HG02610 (cell line): ENCODE results near the gene KIAA1755.

Experiments
- ATAC-seq: cut with Tn5 transposase; IDR thresholded peaks from one replicate; pipeline ENCODE4 v1.9.1; 2021; ENCODE audit warnings: mild to moderate bottlenecking, moderate library complexity; ENCODE audit not compliant: unreplicated experiment

Gene KIAA1755

DNA sequence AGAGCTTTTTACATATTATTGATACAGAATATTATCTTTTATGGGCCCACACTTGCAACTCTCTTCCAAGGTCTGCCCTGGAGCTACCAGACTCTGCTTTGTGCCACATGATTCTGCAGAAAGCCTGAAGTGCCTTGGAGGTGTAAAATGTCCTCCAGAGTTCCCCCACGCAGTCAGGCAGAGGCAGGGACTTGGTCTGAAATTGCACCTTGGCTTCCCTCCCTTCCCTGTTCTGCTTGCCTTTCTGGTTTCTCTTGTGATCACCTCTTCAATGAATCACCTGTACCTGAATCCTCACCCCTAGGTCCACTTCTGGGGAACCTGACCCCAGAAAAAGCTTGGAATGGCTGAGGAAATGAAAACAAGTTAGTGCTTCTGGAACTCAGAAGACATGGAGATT, 52.4 kb downstream of the KIAA1755 start:
- no peak for ATAC-seq

DNA sequence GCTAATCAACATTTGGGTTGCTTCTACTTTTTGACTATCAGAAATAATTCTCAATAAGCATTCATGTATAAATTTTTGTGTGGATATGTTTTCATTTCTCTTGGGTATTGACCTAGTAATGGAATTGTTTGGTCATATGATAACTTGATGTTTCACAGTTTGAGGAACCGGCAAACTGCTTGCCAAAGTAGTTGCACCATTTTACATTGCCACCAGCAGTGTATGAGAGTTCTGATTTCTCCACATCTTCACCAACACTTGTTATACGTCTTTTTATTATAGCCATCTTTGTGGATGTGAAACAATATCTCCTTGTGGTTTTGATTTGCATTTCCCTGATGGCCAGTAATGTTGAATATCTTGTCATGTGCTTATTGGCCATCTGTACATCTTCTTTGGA, 52.9 kb downstream of the KIAA1755 start:
- no peak for ATAC-seq

DNA sequence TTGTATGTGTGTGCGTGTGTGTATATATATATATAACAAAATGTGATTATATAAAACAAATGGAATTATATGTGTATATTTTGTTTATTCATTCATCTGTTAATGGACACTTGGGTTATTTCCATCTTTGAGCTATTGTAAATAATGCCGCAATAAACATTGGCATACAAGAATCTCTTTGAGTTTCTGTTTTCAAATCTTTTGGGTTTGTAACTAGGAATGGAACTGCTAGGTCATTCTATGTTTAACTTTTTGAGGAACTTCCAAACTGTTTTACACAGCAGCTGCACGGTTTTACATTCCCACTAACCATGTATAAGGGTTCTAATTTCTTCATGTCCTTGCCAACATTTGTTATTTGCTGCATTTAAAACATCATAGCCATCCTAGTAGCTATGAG, 55.5 kb downstream of the KIAA1755 start:
- ATAC-seq = no peak

DNA sequence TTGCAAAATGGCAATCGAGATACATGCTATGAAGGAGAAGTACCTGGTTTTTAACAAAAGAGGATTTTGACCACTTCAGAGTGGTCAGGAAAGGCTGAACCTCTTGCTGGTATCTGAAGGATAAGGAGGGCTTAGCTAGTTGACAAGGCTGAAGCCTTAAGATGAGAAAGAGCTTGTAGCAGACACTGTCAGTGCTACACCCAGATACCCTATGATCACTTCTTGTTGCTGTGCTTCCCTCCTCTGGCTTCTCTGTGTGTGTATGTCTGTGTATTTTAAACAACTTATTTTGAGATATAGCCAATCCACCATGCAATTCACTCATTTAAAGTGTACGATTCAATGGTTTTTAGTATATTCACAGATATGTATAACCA, 56.6 kb downstream of the KIAA1755 start:
- no peak for ATAC-seq

DNA sequence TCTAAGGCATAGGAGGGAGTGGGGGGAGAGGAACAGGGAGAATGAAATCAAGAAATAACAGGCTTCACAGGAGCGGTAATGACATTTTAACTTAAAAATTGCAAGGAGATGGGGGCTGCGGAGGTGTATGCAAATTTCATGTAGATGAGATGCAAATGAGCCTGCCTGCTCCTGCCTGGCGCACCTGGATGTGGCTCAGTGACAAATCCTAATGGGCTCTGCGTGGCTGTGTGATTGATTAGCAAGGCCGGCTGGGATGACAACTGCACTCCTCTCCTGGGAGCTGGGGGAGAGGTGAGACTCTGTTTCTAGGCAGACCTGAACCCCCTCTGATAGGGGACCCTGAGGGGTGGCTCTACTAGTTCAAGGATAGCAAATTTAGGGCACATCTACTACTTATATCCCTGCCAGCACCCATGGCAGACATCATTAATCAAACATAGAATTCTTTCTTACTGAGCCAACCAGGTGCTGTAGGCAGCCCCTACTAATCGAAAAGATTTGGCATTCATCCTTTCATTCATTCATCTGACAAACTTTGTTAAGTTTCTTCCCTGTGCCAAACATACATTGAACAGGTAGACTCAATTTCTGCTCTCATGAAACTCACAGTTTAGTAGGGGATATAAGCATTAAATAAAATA, 57.1 kb downstream of the KIAA1755 start:
- no peak for ATAC-seq

DNA sequence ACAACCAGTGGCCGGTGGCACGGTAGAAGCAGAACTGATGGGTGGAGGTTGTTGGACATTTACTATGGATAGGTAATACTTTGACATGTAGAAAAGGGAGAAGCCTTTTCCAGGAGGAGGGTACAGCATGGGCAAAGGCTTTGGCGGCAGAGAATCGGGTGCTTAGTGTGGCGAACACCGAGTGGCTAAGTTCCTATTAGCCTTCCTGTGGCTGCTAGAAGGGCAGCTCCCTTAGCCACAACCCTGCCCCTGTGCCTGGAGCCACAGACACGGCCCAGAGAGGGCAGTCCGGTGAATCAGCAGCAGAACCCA, 57.6 kb downstream of the KIAA1755 start:
- no peak for ATAC-seq

DNA sequence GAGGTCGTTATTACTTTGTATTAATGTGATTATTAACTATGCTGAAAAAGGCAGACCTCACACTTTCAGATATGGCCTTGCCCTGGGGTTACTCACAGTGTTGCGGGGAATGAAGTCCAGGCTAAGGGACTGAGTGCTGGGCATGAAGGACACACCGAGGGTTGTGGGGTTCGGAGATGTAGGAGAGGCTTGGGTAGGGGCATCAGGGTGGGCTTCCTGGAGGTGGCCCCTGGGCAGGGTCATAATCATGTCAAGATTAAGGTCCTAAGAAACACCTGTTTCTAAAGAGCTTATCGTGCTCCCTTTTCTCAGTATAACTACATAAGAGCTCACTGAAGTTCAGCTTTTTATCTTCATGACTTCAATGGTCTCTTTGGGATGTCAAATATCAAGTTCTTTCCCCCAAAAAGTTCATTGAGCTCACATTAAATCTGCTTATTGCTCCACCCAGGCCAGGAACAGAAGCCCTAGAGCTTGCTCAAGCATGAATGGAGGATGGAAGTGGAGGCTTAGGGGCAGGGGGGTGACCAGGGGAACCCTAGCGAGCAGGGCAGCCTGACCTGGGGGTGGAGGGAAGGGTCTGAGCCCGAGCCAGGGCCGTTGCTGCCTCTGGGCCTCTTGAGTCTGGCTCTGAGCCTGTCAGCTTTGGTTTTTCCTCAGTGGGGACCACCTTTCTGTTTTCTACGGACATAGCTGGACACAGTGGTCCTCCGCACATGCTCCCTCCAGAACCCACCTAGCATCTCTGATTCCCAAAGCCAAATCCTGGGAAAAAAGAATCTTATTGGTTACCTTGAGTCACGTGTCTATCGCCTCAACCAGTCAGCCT, 58.2 kb downstream of the KIAA1755 start:
- ATAC-seq = no peak

DNA sequence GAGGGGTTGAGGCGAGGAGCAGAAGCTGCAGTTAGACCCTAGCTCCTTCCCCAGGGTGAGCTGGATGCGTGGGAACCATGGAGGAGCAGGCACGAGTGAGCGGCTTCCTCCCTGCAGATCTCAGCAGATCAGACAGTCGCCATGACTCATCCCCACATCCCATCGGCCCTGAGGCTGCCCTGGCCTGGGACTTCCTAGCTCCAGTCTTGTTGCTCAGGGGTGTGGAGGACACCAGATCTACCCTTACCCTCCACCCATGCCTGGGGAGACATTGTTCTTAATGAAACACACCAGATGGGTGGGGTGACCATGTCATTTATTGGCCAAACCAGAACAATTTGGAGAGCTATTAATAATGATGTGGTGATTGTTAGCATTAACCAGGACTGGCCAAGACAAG, 59.2 kb downstream of the KIAA1755 start:
- no peak for ATAC-seq

DNA sequence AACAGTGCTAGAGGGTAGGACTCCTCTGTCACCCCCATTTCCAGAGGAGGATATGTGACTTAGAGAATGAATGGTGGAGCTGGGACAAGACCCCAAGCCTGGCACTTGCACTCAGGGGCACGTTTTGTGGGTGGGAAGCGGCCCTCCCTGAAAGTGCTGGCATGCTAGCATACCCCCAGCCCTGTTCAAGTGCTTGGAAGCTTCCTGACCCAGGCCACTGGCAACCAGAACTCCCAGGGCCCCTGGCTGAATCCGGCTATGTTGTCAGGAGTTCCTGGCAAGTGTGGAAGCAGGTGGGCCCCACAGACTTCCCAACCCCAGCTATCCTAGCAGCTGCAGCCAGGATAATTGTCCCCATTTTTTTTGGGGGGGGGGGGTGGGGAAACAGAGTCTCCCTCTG, 59.9 kb downstream of the KIAA1755 start:
- no peak for ATAC-seq

DNA sequence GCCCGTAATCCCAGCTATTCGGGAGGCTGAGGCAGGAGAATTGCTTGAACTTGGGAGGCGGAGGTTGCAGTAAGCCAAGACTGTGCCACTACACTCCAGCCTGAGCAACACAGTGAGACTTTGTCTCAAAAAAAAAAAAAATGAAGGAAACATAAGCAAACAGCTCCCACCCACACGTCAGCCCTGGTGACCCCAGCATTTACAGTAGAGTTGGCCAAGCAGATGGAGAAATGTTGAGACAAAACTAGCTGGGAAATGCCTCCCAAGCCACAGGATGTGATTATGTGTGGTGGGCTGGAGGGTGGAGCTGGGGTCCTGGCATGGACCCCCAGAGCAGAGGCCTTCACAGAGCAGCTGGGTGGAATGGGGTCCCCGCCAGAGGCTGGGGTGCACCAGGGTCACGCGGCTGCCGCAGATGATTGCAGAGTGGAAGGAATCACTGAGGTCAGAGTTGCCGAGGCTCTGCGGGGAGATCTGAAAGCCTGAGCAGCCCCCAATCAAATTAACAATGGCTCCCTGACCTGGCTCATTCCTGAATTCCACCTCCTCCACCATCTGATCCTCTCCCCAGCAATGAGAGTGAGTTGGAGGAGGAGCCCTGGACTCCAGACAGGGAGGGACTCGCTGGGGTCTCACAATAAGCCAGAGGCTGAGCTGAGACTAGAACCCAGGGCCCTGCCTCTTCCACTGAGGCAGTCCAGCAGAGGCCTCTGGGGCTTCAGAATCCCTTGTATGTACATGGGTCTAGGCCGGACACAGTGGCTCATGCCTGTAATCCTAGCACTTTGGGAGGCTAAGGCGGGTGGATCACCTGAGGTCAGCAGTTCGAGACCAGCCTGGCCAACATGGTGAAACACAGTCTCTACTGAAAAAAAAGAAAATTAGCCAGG, 60.8 kb downstream of the KIAA1755 start:
- no peak for ATAC-seq

DNA sequence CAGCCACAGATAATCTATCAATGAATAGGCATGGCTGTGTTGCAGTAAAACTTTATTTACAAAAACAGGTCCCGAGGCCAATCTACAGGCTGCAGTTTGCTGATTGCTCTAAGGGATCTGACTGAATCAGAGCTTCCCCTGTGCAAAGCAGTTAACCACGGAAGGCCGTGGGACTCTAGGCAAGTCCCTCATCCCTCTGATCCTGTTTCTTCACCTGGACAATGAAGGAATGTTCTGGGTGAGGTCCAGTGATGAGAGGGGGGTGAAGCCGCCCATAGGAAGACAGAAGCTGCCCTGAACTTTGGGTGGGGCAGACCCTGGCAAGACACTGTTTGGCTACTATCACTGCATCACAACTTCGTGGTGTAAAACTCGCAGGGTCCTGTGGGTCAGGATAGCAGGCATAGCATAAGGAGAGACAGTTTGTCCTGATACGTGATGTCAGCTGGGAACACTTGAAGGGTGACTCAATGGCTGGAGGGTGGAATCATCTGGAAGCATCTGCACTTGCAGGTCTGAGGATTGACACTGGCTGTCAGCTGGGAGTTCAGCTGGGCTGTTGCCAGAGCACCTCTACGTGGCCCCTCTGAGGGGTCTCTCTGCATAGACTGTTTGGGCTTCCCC, 62.2 kb downstream of the KIAA1755 start:
- ATAC-seq = no peak

DNA sequence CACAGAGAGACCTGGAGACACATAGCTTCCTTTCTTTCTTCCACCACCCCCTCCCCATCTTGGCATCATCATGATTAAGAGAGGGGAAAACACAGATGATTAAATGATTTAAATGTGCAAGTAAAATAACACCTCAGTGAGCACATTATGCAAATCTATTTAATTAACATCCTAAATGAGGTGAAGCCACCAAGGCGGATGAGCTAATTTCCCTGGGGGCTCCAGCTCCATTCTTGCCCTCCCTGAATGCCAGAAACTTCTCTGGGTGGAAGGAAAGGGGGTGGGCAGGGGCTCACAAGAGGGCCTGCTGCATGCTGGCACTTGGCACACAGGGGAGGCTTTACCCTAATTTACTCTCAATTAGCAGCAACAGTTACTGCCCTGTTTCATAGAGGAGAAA, 62.9 kb downstream of the KIAA1755 start:
- no peak for ATAC-seq

DNA sequence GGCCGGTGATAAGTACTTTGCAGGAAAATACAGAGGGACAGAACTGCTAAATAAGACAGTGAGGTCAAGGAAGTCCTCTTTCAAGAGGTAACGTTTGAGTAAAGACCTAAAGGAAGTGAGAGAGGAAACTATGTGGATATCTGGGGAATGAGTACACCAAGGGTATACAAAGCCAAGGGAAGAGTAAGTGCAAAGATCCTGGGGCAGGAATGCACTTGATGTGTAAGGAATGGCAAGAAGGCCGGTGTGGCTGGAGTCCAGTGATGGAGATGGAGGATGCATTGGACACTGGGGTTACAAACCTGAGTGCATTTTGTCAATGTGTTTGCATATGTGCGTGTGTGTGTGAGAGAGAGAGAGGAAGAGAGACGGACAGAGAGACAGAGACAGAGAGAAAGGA, 63.3 kb downstream of the KIAA1755 start:
- no peak for ATAC-seq

DNA sequence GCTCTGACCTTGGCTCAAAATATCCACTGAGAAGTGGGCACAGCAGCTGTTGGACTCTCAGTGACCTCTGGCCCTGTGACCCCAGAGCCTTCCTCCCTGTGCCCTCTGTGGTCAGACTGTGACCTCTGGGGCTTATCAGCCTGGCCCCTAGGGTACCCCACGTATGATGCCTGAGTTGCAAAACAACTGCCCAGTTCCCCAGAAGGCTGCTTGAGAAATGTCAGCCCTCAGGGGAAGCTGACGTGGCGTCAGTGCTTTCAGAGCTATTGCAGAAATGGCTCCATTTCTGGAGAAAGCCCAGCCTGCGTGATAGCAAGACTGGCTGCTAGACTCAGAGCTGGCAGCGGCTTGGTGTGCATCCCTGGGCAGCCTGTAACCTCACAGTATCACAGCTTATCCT, 63.9 kb downstream of the KIAA1755 start:
- ATAC-seq = no peak

DNA sequence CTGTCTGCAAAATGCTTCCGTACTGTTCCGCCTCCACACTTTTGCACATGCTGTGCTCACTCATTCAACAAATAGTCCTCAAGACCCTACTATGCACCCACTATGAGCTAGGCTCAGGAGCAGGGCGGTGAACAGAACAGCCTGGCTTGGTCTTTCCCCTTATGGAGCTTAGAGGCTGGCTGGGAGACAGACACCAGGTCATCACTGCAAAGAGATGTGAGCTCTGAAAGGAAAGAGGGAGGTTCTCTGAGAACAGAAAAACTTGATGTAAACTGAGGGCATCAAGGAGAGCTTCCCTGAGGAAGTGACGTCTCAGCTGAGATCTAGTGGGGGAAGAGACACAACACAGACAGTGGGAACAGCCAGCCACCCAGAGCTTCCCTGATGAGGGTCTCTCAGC, 64.5 kb downstream of the KIAA1755 start:
- no peak for ATAC-seq

DNA sequence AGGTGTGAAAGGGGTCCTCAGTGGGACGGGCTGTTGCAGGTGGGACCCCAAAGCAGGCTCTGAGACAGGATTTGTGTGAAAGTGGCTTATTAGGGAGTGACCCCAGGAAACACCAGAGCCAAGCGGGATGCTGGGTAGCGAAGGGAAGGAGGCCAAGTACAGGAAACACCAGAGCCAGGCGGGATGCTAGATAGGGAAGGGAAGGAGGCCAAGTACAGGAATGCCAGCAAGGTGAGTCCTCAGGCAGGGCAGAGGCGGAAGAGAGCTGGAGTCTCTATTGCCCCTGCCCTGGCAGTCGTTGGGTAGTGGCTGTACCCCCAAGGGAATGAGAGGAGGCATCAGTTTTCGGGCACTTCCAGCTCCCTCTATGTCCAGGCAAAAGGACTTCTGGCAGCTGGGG, 65.0 kb downstream of the KIAA1755 start:
- no peak for ATAC-seq

DNA sequence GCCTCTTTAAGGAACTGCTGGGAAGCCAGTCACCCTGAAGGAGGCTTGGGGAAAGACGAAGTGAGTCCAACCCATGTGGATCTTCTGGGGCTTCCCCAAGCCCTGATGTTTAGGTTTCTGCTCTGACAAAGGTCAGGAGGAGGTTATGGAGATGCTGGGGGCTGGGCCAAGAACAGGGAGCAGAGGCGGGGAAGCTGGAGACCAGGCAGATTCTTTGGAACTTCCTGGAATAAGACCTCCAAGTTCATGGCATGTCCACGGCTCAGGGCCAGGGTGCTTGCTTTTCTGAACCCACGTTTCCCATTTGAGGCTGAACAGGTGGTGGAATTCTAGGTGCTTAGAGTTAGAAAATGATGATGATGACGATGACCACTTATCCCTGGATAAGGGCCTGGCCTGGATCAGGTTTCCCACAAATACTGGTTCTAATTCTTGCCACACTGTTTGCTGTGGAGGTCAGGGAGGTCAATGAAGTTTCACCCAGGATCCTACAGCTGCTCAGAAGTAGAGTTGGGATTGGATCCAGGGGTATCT, 65.5 kb downstream of the KIAA1755 start:
- ATAC-seq = no peak

DNA sequence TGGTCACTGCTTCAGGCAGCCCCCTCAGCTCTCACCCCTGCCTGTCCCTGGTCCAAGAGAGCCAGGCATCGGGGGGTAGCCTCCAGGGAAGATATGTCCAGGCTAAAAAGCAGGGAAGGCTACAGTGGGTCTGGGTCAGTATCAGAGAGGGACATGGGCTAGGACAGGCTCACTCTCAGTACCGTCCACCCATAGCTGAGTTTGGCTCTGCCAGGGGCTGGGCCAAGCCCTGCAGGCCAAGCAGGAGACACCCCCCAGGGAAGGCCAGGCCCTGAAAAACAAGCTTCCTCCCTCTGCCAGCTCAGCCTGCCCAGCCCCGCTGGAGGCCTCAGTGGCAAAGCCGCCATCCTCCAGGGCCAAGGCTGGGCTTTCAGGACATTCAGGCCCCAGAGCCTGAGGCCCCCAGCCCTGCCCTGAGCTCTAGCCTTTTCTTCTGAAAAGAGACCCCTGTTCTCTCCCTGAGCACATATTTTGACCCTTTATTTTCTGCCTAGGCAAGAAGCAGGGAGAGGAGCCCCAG, 66.9 kb downstream of the KIAA1755 start:
- no peak for ATAC-seq

DNA sequence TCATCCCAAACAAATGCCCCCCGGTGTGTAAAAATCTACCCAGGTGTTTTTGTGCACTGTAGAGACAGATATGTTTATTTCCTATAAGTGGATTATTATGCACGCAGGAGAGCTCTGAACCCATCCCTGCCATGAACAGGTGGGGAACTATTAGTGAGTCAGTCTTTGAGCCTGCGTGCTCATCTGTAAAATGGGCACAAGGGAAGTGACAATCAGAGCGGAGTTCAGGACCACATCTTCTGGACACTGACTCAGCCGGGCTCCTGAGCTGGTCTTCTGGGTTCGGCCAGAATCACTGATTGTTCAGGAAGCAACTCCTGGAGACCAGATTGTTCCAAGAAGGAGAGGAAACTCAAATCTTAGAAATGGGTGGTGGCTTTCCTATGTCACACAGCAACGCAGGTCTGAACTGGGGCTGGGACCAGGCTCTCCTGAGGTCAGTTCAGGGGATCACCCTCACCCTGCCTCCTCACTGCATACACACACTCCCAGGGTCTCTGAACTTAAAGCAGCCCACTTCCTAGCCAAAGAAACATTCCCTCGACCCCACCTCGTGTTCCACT, 68.1 kb downstream of the KIAA1755 start:
- ATAC-seq = no peak

DNA sequence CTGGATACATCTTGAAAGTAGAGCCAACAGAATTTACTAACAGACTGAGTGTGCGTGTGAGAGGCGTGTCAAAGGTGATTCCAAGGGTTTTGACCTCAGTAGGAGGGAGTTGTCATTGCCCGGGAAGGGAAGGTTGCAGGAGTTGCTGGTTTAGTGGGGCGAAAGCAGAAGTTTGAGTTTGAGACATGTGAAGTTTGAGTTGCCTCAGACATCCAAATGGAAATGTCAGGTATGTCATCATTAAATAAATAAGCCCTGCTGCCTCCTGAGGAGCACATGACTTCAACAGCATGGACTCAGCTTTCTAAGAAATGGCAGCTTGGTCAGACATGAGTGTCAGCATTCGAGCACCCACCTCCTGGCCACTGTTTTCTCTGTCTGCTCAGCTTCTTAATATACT, 68.9 kb downstream of the KIAA1755 start:
- ATAC-seq = no peak

DNA sequence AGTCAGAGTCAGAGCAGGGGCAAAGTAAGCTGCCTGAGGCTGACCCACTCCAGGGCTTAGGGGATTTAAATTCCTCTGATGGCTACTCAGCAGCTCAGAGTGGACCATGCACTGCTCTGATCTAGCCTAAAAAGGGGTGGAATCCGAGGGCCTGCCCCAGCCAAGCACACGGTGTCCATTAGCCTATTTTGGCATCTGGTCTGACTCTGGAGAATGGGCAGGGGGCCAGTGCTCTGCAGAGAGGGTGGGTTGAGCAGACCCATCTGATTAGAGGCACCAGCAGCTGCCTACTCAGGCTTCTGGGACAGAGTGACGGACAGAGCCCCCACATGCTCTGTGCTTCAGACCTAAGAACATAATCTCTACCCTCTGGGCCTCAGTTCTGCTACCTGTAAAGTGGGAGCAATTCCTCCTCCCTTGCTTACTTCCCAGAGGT, 69.6 kb downstream of the KIAA1755 start:
- ATAC-seq = no peak
